Measurements from ENCODE around the gene CCDC159. TPM values are rescaled to one million over a fixed set of nuclear protein-coding genes. Genes with fewer than 3 reads are reported as not detected.

Gene CCDC159
- total and polyA plus RNA-seq, 9 donors, result 21.0 to 41.9 (median 30.7) TPM

GRCh38 chr19:11379857-11380350 is 33.6 kb downstream of the CCDC159 start:
- no peak for DNase-seq
- 88 to 95% (median 90%) methylated on average over 7 of the region's 7 CpGs for WGBS, 3 donors
- Histone ChIP-seq H3K27me3 (no peaks in the 10 kb centered on the region), H3K4me1 (ENCODE audit: insufficient read depth) (peaks cover 17% of the 10 kb centered on the region), H3K27ac (no peak overlapping the region), H3K36me3 (no peaks in the 10 kb centered on the region), H3K9me3 (no peaks in the 10 kb centered on the region), H3K4me3 (peak overlapping the region; percentile 83)
- TF ChIP-seq CTCF (IDR thresholded peaks at IDR 0.05), result no peak
- no peak for TF ChIP-seq EP300 (IDR thresholded peaks at IDR 0.05)
- TF ChIP-seq POLR2A (IDR thresholded peaks at IDR 0.05), result no peak
- intact Hi-C loops (cut with DNase I), result loop anchor here in 3 of 4 donors (1.0 to 10.0 kb wide), 4 partner anchors 38 to 105 kb away; partner anchors contain the start of gene ELAVL3 (in 1 of the 3)

- TF ChIP-seq CTCF (IDR thresholded peaks at IDR 0.05) (peak; percentile 66 to 95 (median 92)), EP300 (IDR thresholded peaks at IDR 0.05) (no peak), POLR2A (IDR thresholded peaks at IDR 0.05) (peak; percentile 80)
- H3K9me3 ChIP-seq, result no peaks in the 10 kb centered on the region
- H3K36me3 ChIP-seq, result no peaks in the 10 kb centered on the region
- H3K4me3 ChIP-seq, result peak overlapping the region; percentile 83
- H3K4me1 ChIP-seq (ENCODE audit: insufficient read depth), result peaks cover 15% of the 10 kb centered on the region
- peak; percentile 94 to 97 (median 96) for DNase-seq
- H3K27ac ChIP-seq, result peak overlapping the region; percentile 55 to 63
- intact Hi-C loops (cut with DNase I), result loop anchor here in 3 of 4 donors (1.0 to 10.0 kb wide), 4 partner anchors 39 to 104 kb away; partner anchors contain the start of gene ELAVL3 (in 1 of the 3)
- no peaks in the 10 kb centered on the region for H3K27me3 ChIP-seq
- WGBS, 3 donors, result 0 to 1% (median 0%) methylated on average over 51 to 54 of the region's 54 CpGs
Observed at GRCh38 chr19:11380653-11381537, 34.6 kb downstream of the CCDC159 start.

- peak in 2 of 5 donors; percentile 50 to 52 for DNase-seq
- H3K27me3 ChIP-seq, result no peaks in the 10 kb centered on the region
- WGBS, 3 donors, result 1 to 2% (median 1%) methylated on average over 57 to 65 of the region's 65 CpGs
- no peak overlapping the region for H3K4me3 ChIP-seq
- no peak for TF ChIP-seq POLR2A (IDR thresholded peaks at IDR 0.05)
- TF ChIP-seq EP300 (IDR thresholded peaks at IDR 0.05), result no peak
- no peak for TF ChIP-seq CTCF (IDR thresholded peaks at IDR 0.05)
- H3K4me1 ChIP-seq (ENCODE audit: insufficient read depth), result peaks cover 9% of the 10 kb centered on the region
- no peaks in the 10 kb centered on the region for H3K36me3 ChIP-seq
- intact Hi-C loops (cut with DNase I), result loop anchor here in 3 of 4 donors (5.0 to 10.0 kb wide), 3 partner anchors 49 to 102 kb away; partner anchors contain the start of gene ELAVL3 (in 1 of the 3)
- H3K9me3 ChIP-seq, result no peaks in the 10 kb centered on the region
- H3K27ac ChIP-seq, result no peak overlapping the region
Observed at GRCh38 chr19:11382898-11383705, 36.8 kb downstream of the CCDC159 start.

- H3K4me1 ChIP-seq (ENCODE audit: insufficient read depth), result peaks cover 9% of the 10 kb centered on the region
- WGBS, 3 donors, result 1 to 2% (median 2%) methylated on average over 9 of the region's 9 CpGs
- DNase-seq, result no peak
- intact Hi-C loops (cut with DNase I), result loop anchor here in 3 of 4 donors (5.0 to 10.0 kb wide), 3 partner anchors 49 to 101 kb away; partner anchors contain the start of gene ELAVL3 (in 1 of the 3)
- TF ChIP-seq POLR2A (IDR thresholded peaks at IDR 0.05) (no peak), CTCF (IDR thresholded peaks at IDR 0.05) (no peak), EP300 (IDR thresholded peaks at IDR 0.05) (no peak)
- no peaks in the 10 kb centered on the region for H3K9me3 ChIP-seq
- no peak overlapping the region for H3K27ac ChIP-seq
- H3K36me3 ChIP-seq, result no peaks in the 10 kb centered on the region
- H3K27me3 ChIP-seq, result no peaks in the 10 kb centered on the region
- no peak overlapping the region for H3K4me3 ChIP-seq
Observed at GRCh38 chr19:11383706-11384048, 37.4 kb downstream of the CCDC159 start.
